HL-60/S4 treated with phorbol 12-myristate 13-acetate at 8.2 ng/mL for 4 days and 3 days (cell line): ENCODE results near the gene GPAM.
"Not testable (repeated sequence)": the region's sequence is repeated elsewhere in the genome, so short reads cannot be mapped to it uniquely, and the experiment has no call there.

Source experiments
- in situ Hi-C: fragments of 300-500 bp; cut with MboI; formaldehyde crosslinking; loops from 2 replicates; pipeline ENCODE4 v1.15.0; 2022; ENCODE audit warnings: low sequenced_read_pairs

The GPAM gene

DNA sequence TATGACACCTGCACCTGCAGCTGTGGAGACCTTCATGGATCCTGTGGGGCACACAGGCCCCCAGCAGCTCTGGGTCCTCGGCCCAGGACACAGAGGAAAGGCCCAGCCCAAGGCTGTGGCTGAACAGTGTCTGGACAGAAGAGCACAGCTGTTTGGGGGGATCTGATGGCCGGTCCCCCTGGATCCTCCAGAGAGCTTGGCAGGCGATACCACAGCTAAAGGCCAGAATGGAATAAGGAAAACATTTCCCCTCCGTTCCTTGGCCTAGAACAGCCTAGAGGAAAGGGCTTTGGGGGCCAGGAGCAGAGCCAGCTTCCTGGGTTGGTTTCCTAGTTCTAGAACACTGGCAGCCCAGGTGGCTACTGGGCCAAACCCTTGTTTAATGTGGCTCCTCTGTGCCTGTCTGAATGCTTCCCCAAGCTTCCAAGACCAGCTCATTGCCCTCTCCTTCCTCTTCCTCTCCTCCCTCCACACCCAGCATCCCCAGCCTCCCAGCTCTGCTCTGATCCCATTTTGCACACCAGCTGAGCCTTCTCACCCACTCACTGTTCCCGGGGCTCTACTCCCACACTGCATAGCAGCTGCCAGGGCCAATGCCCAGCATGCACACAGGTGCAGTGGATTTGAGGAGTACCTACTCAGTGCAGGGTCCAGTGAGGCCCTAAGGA, 46.9 kb downstream of the GPAM start:
- in situ Hi-C loops, result no loop called here

GRCh38 chr10:112135604-112136003, 48.0 kb downstream of the GPAM start:
- in situ Hi-C loops, result no loop called here

- in situ Hi-C loops, result no loop called here
Measured at GRCh38 chr10:112132435-112132834, 51.1 kb downstream of the GPAM start.

DNA sequence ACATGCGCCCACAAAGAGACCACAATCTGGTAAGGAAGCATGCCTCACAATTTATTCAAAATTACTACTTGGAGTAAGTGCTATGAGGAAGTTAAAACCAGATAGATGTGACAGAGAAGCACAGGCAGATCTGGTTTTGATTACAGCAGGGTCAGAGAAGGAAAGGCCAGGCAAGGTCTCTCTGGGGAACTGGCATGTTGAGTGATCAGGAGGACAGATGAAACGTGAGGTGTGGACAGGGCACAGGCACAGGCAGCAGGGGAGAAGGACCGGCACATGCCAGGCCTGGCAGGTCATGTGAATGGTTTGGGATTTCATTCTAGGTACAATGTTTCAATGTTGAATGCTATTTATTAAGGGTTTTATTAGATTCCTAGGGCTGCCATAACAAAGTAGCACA, 51.6 kb downstream of the GPAM start:
- in situ Hi-C loops, result no loop called here

GRCh38 chr10:112131346-112131745, 52.2 kb downstream of the GPAM start:
- in situ Hi-C loops, result no loop called here

DNA sequence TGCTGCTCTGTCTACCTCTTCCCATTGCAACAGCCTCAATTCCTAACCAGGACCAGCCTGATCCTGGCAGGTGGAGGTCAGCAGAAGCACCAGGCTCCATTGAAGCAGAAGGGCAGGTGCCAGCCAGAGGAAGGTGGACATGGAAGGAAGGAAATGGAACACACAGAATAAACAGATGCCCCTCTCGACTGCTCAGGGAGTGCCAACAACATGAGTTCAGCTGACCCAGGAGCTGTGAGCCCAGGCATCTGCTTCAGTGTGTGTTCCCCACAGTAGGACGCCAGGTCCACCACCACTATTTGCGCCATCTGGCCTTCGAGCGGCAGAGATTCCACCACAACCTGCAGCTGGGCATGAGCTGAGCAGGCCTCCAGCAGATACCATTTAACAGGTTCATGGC, 56.7 kb downstream of the GPAM start:
- in situ Hi-C loops, result no loop called here

GRCh38 chr10:112126172-112126571, 57.4 kb downstream of the GPAM start:
- in situ Hi-C loops, result no loop called here

DNA sequence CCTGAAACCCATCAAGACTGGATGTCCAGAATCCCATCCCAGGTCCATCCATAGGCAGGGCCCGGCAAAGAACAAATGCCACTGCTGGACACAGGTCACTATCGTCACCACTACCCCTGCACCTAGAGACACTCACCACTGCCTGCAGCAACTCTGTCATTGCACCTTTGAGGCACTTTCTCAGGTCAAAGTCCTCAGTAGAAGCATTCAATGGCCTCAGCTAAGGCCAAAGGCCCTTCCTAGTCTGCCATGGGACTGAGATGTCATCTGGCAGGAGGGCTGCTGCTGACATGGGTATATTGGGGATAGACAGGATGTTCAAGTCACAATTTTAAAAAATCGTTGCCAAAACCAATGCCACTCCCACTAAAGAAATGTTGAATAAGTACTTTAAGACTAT, 58.7 kb downstream of the GPAM start:
- in situ Hi-C loops, result no loop called here

- in situ Hi-C loops, result no loop called here
Measured at GRCh38 chr10:112122827-112123226, 60.7 kb downstream of the GPAM start.

GRCh38 chr10:112120491-112120890, 63.1 kb downstream of the GPAM start:
- in situ Hi-C loops, result no loop called here

GRCh38 chr10:112115781-112116385, 67.7 kb downstream of the GPAM start:
- in situ Hi-C loops, result no loop called here

DNA sequence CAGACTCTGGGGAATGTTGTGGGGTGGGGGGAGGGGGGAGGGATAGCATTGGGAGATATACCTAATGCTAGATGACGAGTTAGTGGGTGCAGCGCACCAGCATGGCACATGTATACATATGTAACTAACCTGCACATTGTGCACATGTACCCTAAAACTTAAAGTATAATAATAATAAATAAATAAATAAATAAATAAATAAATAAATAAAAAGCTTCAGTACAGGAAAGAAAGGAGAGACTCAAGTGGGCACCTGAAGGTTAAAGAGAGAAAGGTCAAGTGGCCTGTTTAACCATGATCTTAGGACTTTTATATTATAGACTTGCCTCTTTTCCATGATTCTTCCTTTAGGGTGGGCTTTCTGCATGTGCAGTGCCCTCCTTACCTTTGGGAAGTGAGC, 73.8 kb downstream of the GPAM start:
- in situ Hi-C loops, result not testable (repeated sequence)
